AG04450 (cell line): Measurements from ENCODE around the gene PLA2G4A. TPM values are rescaled to one million over a fixed set of nuclear protein-coding genes. Genes with fewer than 3 reads are reported as not detected.

Experiments
- CTCF ChIA-PET: fragments of 300-600, 350-600 bp; formaldehyde crosslinking; extraction: SDS; loops from one replicate; lab custom pipeline; 2022; ENCODE audit warnings: antibody characterized with exemption, inconsistent platforms; lab: Charles Lee
- POLR2A ChIA-PET: fragments of 350-600 bp; formaldehyde crosslinking; extraction: SDS; loops from one replicate; lab custom pipeline; 2021; ENCODE audit warnings: antibody characterized with exemption, inconsistent platforms; lab: Yijun Ruan, JAX
- DNase-seq: peaks from one replicate; pipeline ENCODE4 v3.0.0-alpha.2; 2011; ENCODE audit warnings: low read depth, low spot score
- H3K27ac ChIP-seq: one replicate; pipeline ENCODE4 v1.5.1; 2012; ENCODE audit warnings: low read depth, low read length, control low read depth
- H3K27me3 ChIP-seq: one replicate; pipeline ENCODE4 v1.6.0; 2012; ENCODE audit warnings: low read length; ENCODE audit not compliant: control insufficient read depth, insufficient read depth
- H3K4me3 ChIP-seq: 2 replicates; pipeline ENCODE4 v1.5.1; 2011; ENCODE audit warnings: mild to moderate bottlenecking, low read depth, low read length, control low read depth
- H3K9me3 ChIP-seq: 2 replicates; pipeline ENCODE4 v1.5.1; 2012; ENCODE audit warnings: low read length; ENCODE audit not compliant: control insufficient read depth, insufficient read depth
- CTCF ChIP-seq: IDR thresholded peaks from 2 replicates; pipeline ENCODE4 v1.5.1; 2011; ENCODE audit warnings: low read depth, low read length, control low read depth, inconsistent platforms
- polyA plus RNA-seq: library from polyadenylated mRNA; depleted of rRNA; stranded (reverse); fragments of >200 nt; gene quantifications from 2 replicates; pipeline ENCODE4 v1.2.3, GENCODE V29; 2011

The PLA2G4A gene
- polyA plus RNA-seq, 1 experiment = 5.5 TPM

GRCh38 chr1:186829686-186830587 lies 1.2 kb downstream of the PLA2G4A start:
- H3K9me3 ChIP-seq = no peaks in the 10 kb centered on the region
- no peak overlapping the region for H3K27ac ChIP-seq
- DNase-seq = no peak
- POLR2A ChIA-PET = no interaction called here
- TF ChIP-seq CTCF = no peak
- CTCF ChIA-PET = interaction anchor here (0.6 to 1.4 kb wide), 2 partner anchors 107 to 224 kb away, joined by 3 read pairs; no protein-coding TSS in a partner anchor
- H3K4me3 ChIP-seq = no peak overlapping the region; the same call in 1 of the 2 replicates
- H3K27me3 ChIP-seq = no peaks in the 10 kb centered on the region

- DNase-seq = no peak
- Histone ChIP-seq H3K9me3 (no peaks in the 10 kb centered on the region), H3K27me3 (no peaks in the 10 kb centered on the region), H3K4me3 (no peak overlapping the region), H3K27ac (no peak overlapping the region)
- no peak for TF ChIP-seq CTCF
- ChIA-PET CTCF (interaction anchor here (1.4 kb wide), 1 partner anchor 225 kb away, joined by 3 read pairs; no protein-coding TSS in a partner anchor), POLR2A (no interaction called here)
These were observed 2.4 kb downstream of the PLA2G4A start for GRCh38 chr1:186831168-186831567.

GRCh38 chr1:186834399-186834958 lies 5.7 kb downstream of the PLA2G4A start:
- no peaks in the 10 kb centered on the region for H3K9me3 ChIP-seq
- no peak overlapping the region for H3K4me3 ChIP-seq
- ChIA-PET CTCF (no interaction called here), POLR2A (no interaction called here)
- DNase-seq = no peak
- H3K27ac ChIP-seq = no peak overlapping the region
- H3K27me3 ChIP-seq = no peaks in the 10 kb centered on the region
- no peak for TF ChIP-seq CTCF

- no peaks in the 10 kb centered on the region for H3K27me3 ChIP-seq
- TF ChIP-seq CTCF = no peak
- no peaks in the 10 kb centered on the region for H3K9me3 ChIP-seq
- no peak overlapping the region for H3K27ac ChIP-seq
- no peak for DNase-seq
- ChIA-PET CTCF (no interaction called here), POLR2A (no interaction called here)
- no peak overlapping the region for H3K4me3 ChIP-seq
These were observed 6.7 kb downstream of the PLA2G4A start for GRCh38 chr1:186835448-186835847.

DNA sequence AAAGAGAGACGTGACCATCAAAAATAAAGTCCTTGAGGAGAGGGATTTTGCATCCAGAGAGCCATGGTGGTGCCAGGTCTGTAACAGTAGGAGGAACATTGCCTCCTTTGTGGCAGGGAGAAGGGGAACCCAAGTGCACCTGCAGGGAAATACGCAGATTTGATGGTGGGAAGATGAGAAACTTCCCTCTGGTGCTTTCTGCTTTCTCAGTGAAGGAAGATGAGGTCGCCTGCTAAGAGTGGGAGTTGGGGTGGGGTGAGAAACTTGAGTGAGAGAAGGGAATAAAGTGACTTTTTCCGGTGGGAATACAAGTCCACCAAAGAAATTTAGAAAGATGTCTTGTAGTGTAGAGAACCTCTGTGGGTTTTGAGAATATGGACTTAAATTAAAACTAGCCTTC lies 9.1 kb downstream of the PLA2G4A start:
- POLR2A ChIA-PET = no interaction called here
- no peak for DNase-seq
- no peak overlapping the region for H3K27ac ChIP-seq

More for the DNA sequence above, 9.1 kb downstream of the PLA2G4A start:
- CTCF ChIA-PET = no interaction called here
- no peaks in the 10 kb centered on the region for H3K9me3 ChIP-seq
- no peaks in the 10 kb centered on the region for H3K27me3 ChIP-seq
- no peak for TF ChIP-seq CTCF
- H3K4me3 ChIP-seq = no peak overlapping the region
